ENCODE measurements around the gene KCNN3. TPM values are rescaled to one million over a fixed set of nuclear protein-coding genes. Genes with fewer than 3 reads are reported as not detected.

KCNN3 gene
- total RNA-seq, 2 donors from 2014 or later: 1.9 to 2.0 TPM

- peak; percentile 37 for DNase-seq (ENCODE audit: low spot score)
- intact Hi-C loops (cut with DNase I): no loop called here
Observed at GRCh38 chr1:154848983-154849382, 21.1 kb downstream of the KCNN3 start.

- intact Hi-C loops (cut with DNase I): no loop called here
- DNase-seq (ENCODE audit: low spot score): peak; percentile 78
Observed at GRCh38 chr1:154847891-154848290, 22.2 kb downstream of the KCNN3 start.

DNA sequence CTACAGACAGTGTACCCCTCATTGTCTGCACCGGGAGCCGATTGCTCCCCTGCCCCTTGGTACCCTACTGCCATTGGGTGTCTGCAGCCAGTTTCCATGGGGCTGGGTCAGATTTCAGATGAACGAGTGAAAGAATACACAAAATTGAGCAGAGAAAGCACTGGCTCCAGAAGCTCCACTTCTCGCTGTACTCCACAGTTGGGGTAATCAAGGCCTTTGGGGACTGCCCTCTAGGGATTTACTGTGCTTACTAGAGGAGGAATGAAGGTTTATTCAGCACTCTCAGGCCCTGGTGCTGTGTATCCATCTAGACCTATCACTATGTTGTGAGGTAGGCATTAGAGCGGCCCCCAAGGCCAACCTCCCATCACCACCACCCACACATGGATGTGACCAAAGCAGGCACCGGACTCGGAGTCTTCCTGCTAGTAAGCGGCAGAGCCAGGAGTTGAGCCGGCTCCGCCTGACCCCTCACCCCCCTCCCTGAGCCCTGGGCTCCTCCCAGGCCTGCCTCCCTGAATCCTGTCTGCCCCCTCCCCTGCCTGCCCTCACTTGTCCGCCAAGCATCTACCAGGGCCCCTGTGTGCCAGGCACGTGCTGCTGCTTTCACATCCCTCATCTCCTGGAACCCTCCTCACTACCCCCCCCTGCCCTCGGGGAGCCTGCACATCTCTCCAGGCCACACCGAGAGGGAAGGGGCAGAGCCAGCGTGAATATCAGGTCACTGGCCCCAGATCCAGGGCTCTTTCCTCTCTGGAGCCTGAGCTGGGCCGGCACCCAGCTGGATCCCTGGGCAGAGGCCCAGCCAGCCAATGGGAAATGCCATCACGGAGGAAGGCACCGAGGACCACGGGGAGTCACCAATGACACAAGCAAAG is 23.3 kb downstream of the KCNN3 start:
- intact Hi-C loops (cut with DNase I): no loop called here
- DNase-seq (ENCODE audit: low spot score): peak; percentile 73

DNA sequence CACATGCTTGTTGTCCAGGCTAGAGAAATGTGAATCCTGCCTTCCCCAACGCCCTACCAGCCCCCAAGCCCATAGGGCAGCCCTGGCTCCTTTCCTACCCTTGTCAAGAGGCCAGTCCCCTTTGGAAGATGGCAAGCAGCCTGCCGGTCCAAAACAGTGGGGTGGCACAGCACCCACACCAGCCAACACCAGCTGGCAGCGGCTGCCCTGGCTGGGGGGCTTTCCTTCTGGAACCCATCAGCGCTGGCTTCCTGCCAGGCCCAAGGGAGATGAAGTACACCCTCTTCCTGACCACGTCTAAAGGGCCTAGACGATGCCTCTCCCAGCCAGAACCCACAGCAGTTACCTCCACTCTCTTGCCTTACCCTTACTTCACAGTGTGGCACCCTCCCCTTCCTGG is 24.2 kb downstream of the KCNN3 start:
- intact Hi-C loops (cut with DNase I): no loop called here
- DNase-seq (ENCODE audit: low spot score): peak; percentile 46

DNA sequence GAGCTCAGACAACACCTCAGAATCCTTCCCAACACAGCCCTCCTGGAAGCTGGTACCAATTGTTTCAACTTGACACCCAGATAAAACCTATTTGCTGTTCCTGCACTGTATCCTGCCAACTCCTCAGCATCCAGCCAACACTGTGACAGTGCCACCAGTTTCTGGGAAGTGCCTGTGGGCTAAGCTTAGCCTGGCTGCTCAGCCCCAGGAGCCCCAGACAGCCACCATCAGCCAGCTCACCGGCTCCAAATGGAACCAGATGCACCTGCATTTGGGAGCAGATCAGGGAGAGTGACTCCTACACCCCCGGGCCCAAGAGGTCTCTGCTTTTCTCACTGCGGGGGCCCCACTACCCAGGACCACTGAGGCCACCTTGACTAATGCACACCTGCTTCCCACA is 24.9 kb downstream of the KCNN3 start:
- peak; percentile 58 for DNase-seq (ENCODE audit: low spot score)
- intact Hi-C loops (cut with DNase I): no loop called here

DNA sequence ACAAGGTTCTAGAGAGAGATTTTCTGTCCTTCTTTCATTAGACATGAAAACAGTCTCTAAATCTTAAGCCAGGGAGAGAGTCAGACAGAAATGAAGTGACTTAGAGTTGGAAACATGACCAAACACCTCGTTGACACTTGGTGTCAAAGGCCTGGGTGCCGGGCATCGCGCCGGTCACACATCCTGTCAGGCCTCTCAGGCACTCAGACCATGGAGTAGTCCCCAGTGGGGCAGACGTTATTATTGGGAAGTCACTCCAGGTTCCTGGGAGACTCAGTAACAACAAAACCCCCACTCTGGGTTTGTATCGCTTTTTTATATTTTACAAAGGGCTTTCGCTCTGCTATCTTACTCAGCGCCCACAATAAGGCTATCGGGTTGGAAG is 25.8 kb downstream of the KCNN3 start:
- intact Hi-C loops (cut with DNase I): no loop called here
- DNase-seq (ENCODE audit: low spot score): no peak

- intact Hi-C loops (cut with DNase I): no loop called here
- DNase-seq (ENCODE audit: low spot score): no peak
Observed at GRCh38 chr1:154843636-154844296, 26.3 kb downstream of the KCNN3 start.

- no peak for DNase-seq (ENCODE audit: low spot score)
Observed at GRCh38 chr1:154842635-154843034, 27.4 kb downstream of the KCNN3 start.

DNA sequence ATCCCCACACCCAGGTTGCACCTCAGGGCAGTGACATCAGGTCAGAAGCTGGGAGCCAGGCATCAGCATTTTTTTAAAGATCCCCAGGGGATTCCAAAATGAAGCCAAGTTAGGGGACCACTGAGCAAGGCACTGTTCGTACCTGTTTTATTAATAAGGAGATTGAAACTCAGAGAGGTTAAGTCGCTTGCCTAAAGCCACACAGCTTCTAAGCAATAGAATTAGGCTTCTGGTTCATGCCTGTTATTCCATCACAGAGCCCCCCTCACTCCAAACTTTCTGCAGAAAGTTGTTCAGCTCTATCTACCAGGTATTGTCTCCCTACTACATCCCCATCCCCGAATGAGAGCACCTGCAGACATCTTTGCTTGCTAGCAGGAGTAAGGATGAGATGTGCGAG is 28.7 kb downstream of the KCNN3 start:
- no peak for DNase-seq (ENCODE audit: low spot score)
- intact Hi-C loops (cut with DNase I): no loop called here

More at GRCh38 chr1:154842635-154843034, 27.4 kb downstream of the KCNN3 start:
- intact Hi-C loops (cut with DNase I): no loop called here

DNA sequence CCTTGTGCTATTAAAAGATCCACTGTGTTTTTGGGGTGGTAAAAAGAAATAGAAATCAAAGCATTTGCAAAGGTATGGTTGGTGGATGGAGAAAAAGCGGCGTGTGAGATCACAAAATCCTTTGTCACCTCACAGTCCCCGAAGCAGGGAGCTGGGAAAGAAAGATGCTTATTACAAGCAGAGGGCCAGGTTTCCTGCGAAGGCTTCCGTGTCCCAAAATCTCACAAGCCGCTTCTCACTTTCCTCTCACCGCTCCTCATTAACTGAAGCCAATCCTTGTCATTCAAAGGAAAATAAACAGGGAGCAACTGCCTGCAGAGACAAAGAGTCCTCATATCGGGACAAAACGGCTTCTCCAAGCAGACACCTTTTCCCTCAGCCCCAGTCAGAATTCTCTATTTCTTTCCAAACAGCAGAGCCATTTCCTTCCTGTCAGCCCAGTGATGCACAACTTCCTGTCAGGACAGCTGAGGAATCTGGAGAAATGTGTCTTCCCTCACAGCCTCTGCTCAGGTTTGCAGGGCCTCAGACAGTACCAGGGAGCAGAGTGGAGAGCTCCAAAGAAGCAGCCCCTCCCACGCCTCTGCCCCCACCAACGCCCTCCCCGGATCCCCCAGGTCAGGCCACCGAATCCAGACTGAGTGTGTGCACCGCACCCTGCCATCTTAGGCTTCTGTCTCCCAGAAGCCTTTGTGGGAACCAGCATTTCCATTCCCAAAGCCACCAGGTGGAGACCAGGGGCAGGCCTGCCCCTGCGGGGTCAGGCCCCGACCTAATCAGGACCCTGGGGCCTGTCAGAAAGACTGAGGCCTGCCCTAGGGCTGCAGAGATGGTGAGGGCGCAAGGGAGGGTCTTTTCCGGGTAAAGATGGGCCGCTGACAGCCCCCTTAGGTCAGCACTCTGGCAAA is 29.6 kb downstream of the KCNN3 start:
- peak; percentile 42 for DNase-seq (ENCODE audit: low spot score)
- intact Hi-C loops (cut with DNase I): no loop called here

- intact Hi-C loops (cut with DNase I): no loop called here
- DNase-seq (ENCODE audit: low spot score): no peak
Observed at GRCh38 chr1:154839691-154840090, 30.4 kb downstream of the KCNN3 start.

- intact Hi-C loops (cut with DNase I): no loop called here
Observed at GRCh38 chr1:154838988-154839387, 31.1 kb downstream of the KCNN3 start.

GRCh38 chr1:154838461-154838860 is 31.6 kb downstream of the KCNN3 start:
- no peak for DNase-seq (ENCODE audit: low spot score)
- intact Hi-C loops (cut with DNase I): no loop called here

More at GRCh38 chr1:154838988-154839387, 31.1 kb downstream of the KCNN3 start:
- DNase-seq (ENCODE audit: low spot score): peak; percentile 69

GRCh38 chr1:154837672-154838171 is 32.4 kb downstream of the KCNN3 start:
- DNase-seq (ENCODE audit: low spot score): peak; percentile 81
- intact Hi-C loops (cut with DNase I): no loop called here

DNA sequence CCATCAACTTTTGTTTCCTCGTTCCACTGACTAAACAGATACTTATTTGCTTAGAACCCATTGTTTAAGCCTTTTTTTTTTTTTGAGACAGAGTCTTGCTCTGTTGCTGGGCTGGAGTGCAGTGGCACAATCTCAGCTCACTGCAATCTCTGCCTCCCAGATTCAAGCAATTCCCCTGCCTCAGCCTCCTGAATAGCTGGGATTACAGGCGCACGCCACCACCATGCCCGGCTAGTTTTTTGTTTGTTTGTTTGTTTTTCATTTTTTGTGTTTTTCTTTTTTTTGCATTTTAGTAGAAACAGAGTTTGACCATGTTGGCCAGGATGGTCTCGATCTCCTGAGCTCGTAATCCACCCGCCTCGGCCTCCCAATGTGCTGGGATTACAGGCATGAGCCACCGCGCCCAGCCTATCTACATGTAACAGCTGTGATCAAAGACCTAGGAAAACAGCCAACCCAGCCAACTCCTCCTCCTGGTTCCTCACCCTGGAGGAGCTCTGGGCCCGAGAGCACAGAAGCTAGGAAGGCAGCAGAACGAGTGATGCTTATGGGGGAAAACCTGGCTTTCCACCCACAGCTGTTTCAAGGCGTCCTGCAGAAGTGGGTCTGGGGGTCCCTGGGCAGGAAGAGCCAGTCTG is 32.9 kb downstream of the KCNN3 start:
- intact Hi-C loops (cut with DNase I): no loop called here
- DNase-seq (ENCODE audit: low spot score): no peak

GRCh38 chr1:154835531-154836324 is 34.4 kb downstream of the KCNN3 start:
- intact Hi-C loops (cut with DNase I): no loop called here
- no peak for DNase-seq (ENCODE audit: low spot score)

GRCh38 chr1:154833841-154834240 is 36.2 kb downstream of the KCNN3 start:
- intact Hi-C loops (cut with DNase I): no loop called here
- DNase-seq (ENCODE audit: low spot score): no peak

GRCh38 chr1:154833209-154833608 is 36.9 kb downstream of the KCNN3 start:
- intact Hi-C loops (cut with DNase I): no loop called here
- DNase-seq (ENCODE audit: low spot score): no peak
